CD4-positive, alpha-beta T cell treated with Interleukin-6 for 4 hours (primary cell): Measurements from ENCODE around the gene LZIC.

Source experiments
- DNase-seq: peaks from one replicate; pipeline ENCODE4 v3.0.0-alpha.2; 2020; ENCODE audit warnings: mixed read lengths

The LZIC gene

DNA sequence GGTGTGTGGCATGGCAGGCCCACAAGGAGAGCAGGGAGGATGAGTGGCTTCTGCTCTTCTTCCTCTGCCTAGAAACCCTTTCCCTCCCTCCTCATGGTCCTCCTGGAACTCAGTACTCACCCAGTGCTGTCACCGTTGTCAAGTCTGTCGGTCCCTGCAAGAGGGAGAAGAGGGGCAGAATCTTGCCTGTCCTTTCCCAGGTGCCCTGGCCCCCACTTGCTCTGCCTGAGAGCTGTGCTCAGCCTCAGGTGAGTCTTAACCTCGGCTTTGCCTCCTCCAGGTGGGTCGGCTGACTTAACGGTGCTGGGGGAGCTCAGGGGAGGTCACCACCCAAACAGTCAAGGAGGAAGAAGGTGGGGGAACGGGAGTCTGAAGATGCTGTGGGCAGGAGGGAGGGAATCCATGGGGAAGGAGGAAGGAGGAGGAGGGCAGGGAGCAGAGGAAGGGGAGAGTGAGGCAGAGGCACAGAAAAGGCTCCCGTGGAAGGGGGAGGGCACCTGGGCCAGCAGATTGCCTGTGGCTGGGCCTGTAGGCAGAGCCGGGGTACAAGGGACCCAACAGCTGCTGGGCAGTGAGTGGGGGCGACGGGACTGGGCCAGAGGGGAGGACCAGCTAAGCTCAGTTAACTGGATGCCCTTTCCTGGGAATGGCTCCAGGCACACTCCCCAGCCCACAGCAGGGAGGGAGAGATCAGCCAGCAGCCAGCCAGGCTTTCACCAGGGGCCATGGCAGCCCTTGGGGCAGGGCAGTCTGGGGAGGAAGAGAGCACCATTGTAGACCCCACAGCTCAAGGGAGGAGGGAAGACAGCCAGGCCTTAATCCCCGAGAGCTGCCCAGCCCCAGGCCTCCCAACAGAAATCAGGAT lies 59.4 kb downstream of the LZIC start:
- DNase-seq, result no peak

DNA sequence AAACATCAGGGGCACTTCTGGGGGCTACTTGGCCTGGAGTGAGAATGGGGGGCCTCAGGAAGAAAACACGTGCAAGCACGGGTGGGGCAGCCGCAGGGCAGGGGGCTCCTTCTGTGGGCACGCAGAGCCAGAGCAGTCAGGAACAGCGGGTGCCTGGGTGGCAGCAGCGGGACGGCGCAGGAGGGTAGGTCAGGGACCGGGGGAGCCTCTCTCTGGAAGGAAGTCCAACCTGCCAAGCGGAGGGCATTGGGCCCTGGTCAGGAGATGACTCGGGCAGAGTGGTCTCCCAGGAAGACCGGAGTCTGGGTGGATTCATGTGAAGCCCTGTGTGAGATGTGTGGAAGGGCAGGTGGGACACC lies 60.3 kb downstream of the LZIC start:
- DNase-seq, result no peak

DNA sequence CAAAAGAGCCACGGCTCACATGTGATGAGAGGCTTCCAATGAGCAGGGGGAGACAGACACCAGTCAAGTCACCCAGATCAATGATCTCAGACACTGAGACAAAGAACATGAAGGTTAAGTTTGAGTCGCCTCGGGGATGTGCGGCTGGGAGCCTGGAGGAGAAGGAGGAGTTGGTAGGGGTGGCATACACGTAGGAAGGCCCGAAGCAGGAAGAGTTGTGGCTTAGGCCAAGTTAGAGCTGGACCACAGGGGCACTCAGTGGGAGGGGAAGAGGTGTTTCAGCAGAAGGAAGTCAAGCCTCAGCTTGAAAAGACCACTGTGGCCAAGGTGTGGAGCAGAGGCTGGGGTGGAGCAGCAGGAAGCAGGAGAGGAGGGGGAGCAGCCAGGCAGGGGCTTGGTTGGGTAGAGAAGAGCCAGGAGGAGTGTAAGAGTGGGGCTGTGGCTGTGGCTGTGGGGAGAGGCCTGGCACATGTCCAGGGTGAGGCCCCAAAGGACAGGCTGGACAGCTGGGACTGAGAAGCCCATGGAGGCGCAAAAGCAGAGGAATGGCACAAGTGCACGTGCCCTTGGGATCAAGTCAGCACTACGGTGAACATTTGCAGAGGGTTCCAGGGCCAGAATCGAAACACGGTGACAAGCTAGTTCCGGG lies 60.8 kb downstream of the LZIC start:
- DNase-seq, result no peak

DNA sequence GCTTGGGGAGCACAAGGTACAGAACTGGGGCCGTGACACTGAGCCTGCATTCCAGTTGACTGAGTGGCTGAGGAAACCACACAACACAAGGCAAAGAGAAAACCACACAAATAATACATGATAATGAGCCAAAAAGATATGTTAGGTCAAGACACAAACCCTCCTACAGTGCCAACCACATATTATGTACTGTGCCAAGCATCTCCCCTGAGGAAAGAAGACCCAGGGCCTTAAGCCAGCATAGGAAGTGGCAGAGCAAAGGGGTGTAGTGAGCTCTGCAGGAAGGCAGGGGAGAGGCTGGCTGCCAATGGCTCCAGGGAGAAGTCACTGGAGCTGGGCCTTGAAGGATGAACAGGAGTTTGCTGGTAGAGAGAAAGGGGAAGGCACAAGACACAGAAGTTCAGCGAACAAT lies 61.3 kb downstream of the LZIC start:
- no peak for DNase-seq
